Muscle of back (tissue), 11 donors: ENCODE results near the gene TNFRSF19. TPM values are rescaled to one million over a fixed set of nuclear protein-coding genes. Genes with fewer than 3 reads are reported as not detected.
"Not testable (repeated sequence)": the region's sequence is repeated elsewhere in the genome, so short reads cannot be mapped to it uniquely, and the experiment has no call there.

ENCODE experiments used
- DNase-seq, 3 donors: peaks; one replicate each; pipeline versions ENCODE4 v3.0.0 to v3.0.0-alpha.2; 2013
- polyA plus RNA-seq, 10 donors: library from polyadenylated mRNA; unstranded; fragments of 120-200 nt; gene quantifications; one replicate each; pipeline ENCODE4 v1.2.1, GENCODE V29; 2013; ENCODE audit not compliant: insufficient read length in 10 of 10

TNFRSF19 gene
- polyA plus RNA-seq, 10 donors = 12.7 to 77.1 (median 17.1) TPM

DNA sequence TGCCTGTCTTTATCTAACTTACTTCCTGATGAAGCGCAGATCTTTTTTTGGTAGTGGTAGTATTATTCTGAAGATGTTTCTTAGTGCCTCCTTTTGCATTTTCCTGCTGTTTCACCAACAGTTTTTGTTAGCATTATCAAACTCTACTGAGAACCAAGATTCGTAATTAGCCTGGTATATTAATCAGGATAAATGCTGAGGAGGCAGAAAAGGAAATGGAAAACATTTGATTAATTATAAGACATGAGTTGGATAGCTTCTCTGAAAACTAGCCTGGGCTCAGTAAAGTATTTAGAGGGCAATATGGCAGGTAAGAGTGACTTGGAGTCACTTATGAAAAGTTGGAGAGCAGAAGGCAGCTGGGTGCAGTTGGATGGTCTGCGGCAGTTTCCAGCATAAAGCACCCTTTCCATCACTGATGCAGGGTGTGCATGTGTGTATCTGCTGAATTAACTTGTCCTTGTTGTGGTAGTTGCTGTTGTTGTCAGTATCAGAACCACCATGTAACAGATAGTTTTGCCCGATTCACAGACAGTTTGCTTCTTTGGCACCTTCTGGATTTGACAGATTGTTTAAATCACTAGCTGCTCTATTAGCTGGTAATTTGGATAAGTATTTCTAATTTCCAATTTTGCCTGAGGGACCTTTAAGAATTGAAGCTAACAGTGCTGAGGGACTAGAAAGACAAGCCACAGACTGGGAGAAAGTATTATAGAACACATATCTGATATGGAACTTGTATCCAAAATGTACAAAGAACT, 6.9 kb upstream of the TNFRSF19 start:
- DNase-seq = no peak

DNA sequence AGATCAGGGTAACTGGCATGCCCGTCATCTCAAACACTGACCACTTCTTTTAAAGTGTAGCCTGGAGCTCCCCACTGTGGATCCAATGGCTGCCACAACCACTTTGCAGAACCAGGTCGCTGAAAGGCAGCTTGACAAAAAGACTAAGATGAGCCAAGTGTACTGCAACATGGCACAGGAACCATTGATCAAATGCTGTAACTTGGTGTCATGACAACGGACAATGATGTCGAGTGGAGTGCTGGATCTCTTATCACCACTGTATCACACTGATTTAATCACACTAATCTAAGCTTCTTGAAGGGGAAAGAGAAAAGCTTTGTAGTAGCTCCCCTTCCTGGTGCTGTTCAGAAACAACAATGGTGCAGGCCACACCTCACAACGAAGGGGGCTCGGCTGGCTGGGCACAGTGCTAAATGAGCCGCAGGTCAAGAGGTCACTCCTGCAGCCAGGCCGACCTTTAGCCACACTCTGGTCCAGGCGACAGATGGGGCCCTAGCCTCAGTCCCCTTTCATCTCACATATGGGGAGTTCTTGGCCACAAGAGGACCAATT, 2.2 kb upstream of the TNFRSF19 start:
- no peak for DNase-seq

DNA sequence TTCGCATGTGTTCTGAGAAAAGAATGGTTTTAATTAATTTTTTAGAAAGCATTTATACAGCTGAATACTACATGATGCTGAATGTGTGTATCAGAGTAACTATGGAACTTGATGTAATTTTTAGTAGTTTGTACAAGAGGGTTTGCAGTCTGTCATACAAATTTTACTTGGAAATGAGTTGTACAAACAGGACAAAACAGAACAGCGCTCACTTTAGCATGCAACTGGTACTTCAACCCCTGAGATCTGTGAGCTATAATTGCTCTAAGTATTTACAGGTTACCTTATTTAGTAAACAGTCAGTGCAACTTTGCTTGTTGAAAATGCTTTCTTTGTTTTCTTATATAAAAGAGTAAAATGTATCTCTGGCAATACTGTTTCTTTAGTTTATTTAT, 706 bp downstream of the TNFRSF19 start:
- DNase-seq = peak in 1 of 3 donors; percentile 46

DNA sequence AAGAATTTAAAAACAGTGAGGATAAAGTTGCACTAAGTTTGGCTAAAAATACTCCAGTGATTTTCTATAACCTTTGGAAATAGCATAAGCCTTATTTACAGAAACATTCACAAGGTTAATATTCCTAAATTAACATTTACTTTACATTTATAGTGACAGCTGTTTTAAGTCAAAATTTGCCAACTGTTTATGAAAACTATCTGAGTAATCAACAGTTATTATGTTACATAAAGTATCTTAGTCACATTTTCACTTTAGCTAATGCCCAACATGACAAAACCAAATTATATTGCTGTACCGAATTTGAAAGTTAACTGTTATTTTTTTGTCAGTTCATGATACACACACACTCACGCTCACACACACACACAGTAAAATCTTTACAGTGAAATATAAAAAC, 1.2 kb downstream of the TNFRSF19 start:
- no peak for DNase-seq

DNA sequence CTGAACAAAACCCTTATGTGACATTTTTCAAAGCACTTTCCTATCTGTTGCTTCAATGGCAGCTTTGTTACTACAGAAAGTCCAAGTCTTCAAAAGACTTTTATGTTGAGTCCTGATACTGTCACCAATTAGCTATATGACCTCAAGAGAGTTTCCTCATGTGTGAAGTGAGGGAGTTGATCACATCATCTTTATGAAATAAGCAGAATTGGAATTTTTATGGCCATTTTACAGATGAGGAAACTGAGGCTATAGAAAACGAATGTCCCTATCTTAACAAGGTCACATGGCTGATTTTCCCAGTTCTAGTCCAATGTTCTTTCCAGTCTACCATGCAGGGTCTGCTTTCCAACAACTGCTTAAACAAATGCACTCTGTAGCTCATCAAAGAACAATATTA, 2.6 kb downstream of the TNFRSF19 start:
- DNase-seq = no peak

DNA sequence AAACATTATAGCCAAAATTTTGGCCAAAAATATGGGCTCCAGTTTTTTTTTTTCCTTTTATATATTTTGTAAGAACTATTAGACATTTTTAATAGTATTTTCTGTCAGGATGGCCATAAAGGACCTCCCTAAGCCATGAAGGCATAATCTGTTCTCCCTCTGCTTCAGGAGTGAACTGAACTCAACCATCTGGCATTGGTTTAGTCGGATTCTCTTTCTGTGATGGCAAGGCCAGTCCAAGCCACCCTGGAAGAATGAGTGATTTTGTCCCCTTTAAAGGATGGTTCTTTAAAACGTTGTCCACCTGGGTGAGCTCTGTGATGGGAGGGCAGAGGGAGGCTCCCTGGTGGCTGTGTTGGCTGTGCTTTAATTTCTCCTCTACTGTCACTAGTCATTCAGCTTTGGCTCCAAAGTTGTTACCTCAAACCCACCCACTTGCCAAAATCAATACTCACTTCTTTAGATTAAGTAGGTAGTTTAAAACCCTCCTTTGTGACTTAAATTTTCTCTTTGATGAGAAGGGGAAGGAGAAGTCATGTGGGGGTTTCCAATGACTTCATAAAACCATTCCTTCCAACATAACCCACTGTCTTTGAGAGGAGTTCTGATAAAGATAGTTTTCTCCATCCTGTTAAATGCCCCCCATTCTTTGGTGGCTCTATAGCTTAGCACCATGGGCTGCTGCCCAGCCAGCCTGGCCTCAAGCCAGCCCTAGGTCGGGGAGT, 4.4 kb downstream of the TNFRSF19 start:
- DNase-seq = no peak

DNA sequence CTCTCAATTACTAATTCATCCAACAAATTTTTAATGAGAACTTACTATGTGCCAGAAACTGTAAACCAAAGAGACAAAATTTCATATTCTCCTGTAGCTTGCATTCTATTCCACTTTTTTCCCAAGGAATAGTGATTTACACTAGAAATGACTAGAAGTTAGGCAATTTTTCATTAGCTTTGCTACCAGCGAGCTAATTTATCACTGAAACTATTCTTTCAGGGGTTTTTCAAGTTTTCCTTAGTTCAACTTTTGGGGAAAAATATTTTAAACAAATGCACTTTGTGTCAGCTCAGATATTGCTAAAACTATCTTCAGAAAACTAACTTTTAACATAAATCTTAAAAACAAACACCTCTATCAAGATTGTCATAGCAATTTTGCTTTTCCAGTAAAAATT, 5.4 kb downstream of the TNFRSF19 start:
- DNase-seq = no peak

DNA sequence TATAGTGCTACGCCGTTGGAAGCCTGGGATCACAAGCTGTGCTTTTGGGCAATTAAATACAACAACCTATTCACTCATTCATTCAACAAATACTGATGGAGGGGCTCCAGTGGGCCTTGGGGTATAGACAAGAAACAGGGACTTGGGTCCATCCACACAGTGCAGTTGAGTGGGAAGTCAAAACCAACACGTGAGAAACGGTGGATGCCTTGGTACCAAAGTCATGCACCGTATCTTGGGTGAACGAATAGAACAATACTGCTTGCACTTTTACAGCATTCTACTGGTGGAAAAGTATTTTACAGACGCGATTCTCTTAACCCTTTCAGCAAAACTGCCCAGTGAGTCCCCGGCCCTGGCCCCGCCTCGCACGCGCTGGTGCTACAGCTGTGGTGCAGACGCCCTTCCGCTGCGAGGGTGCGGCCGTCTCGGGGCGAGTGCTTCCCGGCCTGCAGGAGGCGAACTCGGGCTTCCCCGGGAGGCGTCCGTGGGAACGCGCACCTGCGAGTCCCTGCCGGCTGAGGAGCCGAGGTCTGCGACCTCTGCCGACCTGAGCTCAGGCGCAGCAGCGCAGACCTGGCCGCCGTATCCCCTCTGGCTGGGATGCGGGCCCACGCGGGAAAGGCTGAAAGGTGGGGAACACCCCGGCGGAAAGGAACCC, 8.3 kb downstream of the TNFRSF19 start:
- peak; percentile 53 to 86 (median 71) for DNase-seq

DNA sequence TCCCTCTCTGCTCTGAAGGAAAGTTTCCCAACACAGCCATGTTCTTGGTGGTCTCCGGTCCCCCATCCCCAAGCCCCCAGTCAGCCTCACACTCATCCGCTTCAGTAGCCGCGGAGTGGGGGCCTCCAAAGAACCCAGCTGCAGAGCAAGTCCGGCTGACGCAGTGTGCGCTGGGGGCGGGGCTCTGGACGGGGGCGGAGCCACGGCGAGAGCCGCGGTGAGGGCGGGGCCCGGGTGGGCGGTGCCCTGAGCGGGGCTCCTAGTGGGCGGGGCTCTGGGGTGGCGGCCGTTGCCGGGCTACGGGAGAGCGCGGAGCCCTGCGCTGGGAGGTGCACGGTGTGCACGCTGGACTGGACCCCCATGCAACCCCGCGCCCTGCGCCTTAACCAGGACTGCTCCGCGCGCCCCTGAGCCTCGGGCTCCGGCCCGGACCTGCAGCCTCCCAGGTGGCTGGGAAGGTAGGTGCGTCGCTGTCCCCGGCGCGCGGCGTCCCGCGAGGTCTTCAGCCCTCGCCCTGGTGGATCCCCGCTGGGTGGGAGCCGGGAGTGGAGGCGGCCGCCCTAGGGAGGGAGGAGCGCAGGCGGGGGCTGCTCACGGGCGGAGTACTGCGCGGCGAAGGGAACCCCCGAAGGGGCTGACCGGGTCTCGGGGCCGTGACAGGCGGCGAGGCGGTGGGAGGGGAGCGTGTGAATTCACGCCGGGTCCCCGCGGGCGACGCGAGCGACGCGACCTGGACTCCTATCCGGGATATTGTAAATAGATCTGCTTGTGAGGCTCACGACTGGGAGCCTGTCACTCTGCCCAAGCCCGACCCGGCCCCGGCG, 9.1 kb downstream of the TNFRSF19 start:
- DNase-seq = peak; percentile 90 to 95 (median 91)

DNA sequence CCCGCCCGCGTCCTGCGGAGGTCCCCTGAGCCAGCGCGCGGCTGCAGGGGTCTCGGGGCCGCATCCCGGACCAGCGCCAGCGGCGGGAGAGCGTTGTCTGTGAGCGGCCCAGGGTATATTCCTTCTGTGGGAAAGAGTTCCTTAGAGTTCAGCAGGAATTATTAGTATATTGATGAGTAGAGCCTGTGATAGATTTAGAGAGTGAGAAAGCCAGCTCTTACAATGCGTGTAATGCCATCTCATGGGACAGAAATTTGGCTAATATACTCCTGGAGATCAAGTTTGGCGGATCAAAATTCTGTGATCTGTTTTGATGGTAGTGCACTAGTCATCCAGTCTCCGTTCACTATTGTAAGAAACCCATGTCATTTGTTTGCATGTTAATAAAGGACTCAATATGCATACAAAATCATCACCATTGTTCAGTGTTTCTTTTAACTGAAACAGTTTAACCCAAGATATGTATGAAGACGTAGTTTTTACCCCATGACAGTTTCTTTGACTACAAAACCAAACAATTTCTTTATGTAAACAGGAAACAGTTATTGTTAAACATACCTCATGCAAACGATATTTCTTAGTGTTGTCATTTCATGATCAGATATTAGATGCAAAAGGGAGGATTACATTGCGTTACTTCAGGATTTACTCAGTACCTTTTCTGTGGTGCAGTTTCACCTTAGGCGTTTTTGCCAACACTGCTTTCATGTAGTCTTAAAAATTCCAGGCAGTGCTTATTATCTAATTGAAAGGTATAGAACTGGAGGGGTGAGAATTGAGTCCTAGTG, 9.9 kb downstream of the TNFRSF19 start:
- DNase-seq = no peak

DNA sequence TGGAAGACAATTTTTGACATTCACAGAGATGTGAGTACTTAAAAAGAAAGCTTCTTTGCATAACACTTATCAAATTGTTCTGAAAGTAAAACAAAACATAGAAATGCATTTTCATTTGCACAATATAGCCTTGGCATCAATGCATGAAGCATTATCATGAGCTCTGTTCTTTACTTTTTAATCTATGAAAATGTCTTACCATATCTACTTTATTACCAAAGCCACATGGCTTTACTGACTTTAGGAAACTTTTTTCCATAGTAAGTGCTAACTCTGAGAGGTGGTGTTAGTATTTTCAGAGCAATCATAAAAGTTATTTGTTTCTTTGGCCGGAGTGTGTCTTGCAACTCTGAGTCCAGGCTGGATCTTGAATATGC, 10.5 kb downstream of the TNFRSF19 start:
- no peak for DNase-seq

DNA sequence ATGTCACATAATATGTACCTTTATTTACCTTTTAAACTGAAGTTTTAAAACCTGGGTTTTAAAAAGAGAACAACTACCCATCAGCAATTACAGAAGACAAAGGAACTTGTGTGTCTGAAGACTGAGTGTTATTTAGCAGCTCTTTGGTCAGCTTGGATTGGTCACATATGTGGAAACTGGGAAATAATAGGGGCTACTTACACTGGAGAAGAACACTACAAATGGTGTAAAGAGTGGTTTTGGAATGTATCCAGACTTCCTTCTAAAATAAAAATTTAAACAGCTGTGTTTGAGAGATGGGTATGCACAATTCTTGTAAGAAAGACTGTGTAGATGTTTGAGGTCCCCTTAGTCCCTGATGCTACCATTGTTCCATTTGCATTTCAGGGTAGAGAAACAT, 13.3 kb downstream of the TNFRSF19 start:
- DNase-seq = no peak

DNA sequence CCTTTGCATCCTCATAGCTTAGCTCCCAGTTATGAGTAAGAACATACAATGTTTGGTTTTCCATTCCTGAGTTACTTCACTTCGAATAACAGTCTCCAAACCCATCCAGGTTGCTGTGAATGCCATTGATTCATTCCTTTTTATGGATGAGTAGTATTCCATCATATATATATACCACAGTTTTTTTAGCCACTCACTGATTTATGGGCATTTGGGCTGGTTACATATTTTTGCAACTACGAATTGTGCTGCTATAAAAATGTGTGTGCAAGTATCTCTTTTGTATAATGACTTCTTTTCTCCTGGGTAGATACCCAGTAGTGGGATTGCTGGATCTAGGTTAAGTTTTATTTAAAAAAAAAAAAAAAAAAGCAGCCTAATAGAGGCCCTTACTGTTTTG, 14.1 kb downstream of the TNFRSF19 start:
- no peak for DNase-seq

DNA sequence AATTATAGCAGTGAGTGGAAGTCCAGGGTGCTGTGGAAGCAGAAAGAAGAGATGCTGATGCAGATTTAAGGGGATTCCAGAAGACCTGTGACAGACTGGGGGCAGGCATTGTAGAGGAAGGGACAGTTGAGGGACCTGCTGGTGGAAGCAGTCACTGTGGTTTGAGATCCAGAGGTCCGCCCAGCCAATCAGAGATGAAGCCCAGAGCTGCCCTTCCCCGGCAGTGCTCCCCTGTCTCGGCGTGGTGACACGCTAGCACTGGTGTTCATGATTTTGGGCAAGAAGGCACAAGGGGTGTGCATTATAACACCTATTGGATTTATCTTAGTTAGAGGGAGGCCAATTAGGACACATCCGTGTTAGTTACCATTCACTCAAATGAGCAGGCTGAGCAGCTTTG, 16.1 kb downstream of the TNFRSF19 start:
- no peak for DNase-seq

DNA sequence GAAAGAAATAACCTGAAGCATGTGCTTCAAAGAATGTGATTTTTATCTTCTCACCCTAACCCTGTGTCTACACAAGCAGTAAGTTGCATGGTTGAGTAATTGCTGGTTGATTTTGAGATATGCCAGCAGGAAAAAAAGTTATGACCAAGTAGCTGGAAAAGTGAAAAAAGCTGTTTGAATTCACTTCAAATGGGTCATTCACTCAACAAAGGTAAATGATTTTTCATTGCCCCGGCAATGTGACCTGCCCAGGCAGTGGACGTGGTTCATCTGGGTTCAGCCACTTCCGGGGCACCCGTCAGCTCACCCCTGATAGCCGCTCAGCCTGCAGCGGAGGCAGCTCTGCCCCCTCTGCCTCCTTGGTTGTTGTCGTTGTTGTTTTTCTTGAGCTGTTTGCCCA, 18.5 kb downstream of the TNFRSF19 start:
- DNase-seq = no peak

DNA sequence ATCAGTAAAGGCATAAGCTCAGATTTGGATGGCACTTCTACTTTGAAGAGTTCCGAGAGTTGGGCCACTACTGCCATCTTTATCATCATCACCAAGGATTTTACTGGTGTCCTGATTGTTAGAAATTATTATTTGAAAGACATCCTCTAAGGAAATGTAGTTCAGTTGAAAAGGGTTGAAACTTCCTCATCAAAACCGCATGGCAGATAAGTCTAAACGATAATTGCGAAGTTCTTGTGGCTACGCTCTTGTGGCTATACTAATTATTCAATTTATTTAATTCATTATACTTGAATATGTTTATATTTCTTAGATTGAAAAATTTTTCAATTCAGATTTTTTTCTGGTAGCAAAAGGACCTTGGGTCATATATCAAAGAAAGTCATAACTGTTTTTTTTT, 22.4 kb downstream of the TNFRSF19 start:
- DNase-seq = no peak

DNA sequence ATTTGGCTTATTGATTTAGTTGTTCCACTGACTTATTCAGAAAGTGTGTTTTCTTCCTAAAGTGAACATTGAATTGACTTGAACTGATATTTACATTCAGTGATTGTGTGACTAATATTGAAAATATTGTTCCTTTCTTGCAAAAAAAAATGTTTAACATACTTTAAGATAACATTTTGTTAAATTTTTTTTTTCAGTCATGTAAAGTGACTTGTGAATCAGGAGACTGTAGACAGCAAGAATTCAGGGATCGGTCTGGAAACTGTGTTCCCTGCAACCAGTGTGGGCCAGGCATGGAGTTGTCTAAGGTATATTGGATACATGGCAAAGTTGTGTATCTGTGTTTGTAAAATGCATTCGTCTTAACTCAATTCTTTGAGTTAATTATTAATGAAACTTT, 22.9 kb downstream of the TNFRSF19 start:
- DNase-seq = no peak

DNA sequence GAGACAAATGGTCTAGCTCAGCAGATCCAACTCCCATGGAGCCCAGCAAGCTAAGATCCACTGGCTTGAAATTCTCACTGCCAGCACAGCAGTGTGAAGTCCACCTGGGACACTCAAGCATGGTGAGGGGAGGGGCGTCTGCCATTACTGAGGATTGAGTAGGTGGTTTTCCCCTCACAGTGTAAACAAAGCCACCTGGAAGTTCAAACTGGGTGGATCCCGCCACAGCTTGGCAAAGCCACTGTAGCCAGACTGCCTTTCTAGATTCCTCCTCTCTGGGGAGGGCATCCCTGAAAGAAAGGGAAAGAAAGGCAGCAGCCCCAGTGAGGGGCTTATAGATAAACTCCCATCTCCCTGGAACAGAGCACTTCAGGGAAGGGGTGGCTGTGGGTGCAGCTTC, 24.1 kb downstream of the TNFRSF19 start:
- DNase-seq = not testable (repeated sequence)

DNA sequence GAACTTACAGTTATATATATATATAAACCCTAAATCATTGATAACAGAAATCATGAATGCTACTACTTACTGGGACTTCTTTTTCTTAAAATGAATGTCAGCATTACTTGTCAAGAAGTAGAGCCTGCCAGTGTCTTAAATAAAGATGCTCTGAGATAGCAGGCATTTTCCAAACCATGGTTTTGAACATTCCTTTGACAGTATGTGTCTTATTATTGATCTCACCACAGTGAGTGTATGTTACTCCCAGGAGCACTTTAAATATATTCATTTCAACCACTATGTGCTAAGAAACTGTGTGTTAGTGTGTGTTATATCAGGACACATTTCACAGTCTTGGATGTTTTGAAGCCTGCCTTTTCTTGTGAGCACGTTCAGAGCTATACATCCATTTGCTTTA, 28.2 kb downstream of the TNFRSF19 start:
- DNase-seq = no peak

DNA sequence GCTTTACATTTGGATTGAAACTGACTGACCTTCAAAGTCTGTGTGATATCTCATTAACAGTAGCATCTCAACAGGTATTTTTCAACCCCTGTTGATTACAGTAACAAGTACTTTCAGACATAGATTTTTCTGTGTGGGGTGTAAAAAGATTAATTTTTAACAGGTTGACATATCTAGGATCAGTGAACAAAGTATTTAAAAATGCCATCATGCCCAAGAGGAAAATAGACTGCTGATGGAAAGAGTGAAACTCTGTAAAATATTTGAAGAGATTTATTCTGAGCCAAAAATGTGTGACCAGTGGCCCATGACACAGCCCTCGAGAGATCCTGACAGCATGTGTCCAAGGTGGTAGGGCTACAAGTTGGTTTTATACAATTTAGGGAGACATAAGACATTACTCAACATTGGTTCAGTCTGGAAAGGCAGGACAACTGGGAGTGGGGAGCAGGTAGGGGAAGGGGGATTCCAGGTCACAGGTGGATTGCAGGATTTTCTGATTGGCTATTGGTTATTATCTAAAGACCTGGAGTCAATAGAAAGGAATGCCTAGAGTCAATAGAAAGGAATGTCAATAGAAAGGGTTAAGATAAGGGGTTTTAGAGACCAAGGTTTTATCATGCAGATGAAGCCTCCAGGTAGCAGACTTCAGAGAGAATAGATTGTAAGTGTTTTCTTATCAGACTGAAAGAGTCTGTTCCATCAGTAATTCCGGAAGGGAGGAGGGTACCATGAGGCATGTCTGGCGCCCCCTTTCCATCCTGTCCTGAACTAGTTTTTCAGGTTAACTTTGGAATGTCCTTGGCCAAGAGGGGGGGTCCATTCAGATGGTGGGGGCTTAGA, 29.1 kb downstream of the TNFRSF19 start:
- no peak for DNase-seq
